Activated CD4-positive, alpha-beta T cell treated with anti-CD3 and anti-CD28 coated beads for 24 hours (primary cell): ENCODE measurements around the gene POU2F2.

Experiments used
- DNase-seq, 2 donors: peaks; one replicate each; pipeline ENCODE4 v3.0.0-alpha.2; 2020; ENCODE audit warnings: low read depth in 2 of 2

The POU2F2 gene

DNA sequence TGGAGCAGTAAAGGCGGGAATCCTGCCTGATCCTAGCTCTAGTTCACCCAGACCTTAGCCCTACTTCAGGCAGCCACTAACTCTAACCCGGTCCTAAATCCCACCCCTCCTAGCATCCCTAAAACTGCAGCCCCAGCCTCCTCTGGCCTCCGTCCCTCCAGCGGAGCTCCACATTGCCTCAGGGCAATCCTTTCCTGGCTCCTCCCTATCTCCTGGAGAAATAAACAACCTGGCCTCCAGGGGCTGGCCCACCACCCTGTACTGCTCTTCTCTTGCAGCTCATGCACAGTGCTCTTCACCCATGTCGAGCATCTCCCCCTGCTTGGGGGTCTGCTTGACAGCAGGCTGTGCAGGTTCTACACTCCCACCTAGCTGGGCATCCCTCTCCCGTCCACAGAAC, 6.7 kb downstream of the POU2F2 start:
- no peak for DNase-seq

DNA sequence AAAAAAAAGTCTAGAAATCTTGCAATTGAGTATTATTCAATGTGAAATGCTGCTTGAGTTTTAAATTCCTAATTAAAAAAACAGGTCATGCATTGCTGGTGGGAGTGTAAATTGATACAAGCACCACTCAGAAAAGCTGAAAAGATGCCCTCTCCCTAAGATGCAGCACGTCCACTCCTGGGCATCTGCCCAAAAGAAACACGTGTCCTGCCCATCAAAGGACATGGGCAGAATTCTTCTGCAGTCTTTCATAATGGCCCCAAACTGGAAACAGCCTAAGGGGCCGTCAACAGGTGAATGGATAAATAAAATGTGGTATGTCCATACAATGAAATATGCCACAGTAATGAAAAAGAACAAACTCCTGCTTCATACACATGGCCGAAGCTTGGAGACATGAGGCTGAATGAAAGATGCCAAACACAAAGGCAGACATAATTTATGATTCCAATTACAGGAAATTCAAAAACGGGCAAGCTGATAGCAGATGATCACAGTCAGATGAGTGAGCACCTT, 7.8 kb downstream of the POU2F2 start:
- no peak for DNase-seq

GRCh38 chr19:42123765-42124164, 8.5 kb downstream of the POU2F2 start:
- DNase-seq = no peak

DNA sequence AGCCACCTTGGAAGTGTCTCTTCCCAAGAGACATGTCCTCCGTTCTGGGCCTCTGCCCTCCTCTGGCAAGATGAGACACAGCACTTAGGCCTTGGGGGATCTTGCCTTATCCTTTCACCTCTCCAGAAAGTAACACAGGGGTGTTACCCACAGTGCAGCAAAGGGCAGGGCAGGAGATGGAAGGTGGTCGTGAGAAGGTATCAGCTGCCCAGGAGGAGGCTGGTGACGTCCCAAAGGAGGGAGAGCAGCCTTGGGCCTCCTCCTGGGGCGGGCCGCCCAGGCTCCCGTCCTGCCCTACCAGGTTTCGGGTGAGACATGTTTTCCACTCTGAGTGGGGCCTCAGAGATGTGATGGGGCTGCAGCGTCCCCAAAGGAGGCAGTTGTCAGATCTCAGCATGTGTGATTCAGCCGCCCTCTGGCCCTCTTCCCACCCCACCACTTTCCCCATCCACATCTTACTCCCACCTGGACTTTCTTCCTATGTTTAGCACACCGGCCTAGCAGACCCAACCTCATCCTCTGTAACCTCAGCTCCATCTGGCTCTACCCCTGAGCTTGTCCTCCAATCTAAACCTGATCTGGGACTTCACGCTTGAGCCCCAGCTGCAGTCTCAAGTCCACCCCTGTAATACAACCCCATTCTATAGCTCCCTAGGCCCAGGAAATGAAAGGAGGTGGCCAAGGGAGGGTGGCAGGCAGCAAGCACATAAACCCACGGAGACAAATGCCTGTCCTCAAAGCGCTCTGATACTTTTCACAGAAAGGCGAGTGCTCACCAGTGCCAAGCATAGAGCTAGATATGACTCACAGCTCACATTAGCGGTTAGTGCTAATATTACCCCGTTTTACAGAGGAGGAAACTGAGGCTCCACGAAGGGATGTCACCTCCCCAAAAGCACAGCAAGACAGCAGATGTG, 9.3 kb downstream of the POU2F2 start:
- DNase-seq = peak; percentile 59 to 71

- peak; percentile 77 to 82 for DNase-seq
Observed at GRCh38 chr19:42121656-42122069, 10.6 kb downstream of the POU2F2 start.

DNA sequence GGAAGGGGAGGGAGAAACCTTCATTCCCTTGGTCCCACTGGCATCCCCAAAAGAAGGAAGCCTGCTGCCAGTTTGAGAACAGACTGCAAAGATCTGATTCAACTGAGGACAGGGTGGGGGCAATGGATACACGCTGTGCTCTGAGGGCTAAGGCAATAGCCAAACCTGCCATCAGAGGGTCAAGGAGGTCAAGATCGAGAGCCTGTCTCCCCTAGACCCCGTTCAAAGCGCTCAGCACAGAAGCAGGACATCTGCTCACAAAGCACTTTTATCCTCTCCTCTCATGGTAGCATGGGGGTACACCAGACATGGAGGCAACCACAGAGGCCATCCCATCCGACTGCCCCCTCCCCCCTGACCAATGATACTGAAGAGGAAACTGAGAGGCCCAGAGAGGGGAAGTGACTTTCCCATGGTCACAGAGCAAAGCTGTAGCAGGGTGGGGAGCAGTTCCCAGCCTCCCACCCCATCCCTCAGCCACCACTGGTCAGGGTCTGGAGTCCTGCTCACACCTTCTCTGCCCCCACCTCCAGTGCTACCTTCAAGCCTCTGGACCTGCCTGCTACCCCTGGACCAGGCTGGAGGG, 11.1 kb downstream of the POU2F2 start:
- DNase-seq = no peak

GRCh38 chr19:42120276-42120980, 11.8 kb downstream of the POU2F2 start:
- DNase-seq = no peak

DNA sequence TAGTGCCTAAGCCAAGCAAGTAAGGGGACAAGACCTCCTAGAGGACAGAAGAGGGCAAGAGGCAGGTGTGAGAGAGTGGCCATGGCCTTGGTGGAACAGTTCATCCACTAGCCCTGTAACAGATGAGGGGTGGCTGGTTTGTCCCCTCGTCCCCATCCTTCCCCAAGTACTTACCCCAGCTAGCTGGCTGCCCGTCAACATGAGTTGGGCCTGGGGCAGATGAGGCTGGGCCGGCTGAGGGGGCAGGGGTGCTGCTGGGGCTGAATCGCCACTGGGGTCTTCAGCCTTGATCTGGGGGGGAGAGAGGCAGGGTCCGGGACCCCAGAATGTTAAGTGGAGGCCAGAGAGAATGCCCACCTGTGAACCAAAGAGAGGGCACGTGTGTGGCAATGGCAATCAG, 15.2 kb downstream of the POU2F2 start:
- no peak for DNase-seq

- DNase-seq = no peak
Observed at GRCh38 chr19:42116308-42117075, 15.8 kb downstream of the POU2F2 start.

DNA sequence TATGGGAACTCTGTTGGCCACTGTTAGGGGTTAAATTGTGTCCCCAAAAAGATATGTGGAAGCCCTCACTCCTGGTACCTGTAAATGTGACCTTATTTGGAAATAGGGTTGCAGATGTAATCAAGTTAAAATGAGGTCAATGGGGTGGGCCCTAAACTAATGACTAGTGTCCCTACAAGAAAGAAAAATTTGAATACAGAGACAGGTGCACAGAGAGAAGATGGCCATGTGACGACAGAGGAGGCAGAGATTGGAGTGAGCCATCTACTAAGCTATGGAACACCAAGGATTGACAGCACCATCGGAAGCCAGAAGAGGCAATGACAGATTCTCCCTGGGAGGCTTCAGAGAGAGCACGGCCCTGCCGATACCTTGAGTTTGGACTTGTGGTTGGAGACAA, 16.5 kb downstream of the POU2F2 start:
- DNase-seq = no peak

DNA sequence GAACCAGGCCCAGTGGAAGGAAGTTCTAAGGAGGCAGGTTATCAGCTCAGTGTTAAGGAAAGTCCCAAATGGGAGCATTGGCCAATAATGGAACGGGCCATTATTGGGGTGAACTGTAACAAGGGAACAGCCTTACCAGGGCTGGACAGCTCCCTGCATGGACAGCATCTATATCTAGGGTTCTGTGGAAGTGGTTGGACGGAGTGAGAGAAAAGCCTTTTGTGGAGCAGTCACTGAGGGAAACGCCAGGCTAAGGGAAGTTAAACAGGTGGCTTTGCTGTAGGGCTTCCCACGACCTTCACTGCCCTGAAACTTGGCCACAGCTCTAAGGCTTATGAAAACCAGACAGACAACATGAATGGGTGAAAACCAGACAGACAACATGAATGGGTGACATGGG, 17.0 kb downstream of the POU2F2 start:
- no peak for DNase-seq

DNA sequence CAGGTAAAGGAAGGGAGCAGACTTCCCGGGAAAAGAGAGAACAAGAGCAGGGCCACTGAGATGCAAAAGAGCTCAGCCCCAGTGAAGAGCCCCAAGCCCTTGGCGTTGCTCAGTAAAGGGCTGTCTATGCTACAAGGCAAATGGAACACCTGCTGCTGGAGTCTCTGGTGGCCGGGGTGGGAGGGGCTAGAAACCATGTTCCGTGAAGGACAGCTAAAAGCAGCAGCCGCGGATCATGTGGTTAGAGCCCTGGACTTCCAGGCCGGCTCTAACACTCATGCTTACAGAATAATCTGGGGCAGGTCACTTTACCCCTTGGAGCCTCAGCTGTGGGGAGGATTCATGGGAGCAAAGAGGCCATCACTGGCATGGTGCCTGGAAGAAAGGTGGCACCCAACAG, 17.8 kb downstream of the POU2F2 start:
- DNase-seq = no peak

DNA sequence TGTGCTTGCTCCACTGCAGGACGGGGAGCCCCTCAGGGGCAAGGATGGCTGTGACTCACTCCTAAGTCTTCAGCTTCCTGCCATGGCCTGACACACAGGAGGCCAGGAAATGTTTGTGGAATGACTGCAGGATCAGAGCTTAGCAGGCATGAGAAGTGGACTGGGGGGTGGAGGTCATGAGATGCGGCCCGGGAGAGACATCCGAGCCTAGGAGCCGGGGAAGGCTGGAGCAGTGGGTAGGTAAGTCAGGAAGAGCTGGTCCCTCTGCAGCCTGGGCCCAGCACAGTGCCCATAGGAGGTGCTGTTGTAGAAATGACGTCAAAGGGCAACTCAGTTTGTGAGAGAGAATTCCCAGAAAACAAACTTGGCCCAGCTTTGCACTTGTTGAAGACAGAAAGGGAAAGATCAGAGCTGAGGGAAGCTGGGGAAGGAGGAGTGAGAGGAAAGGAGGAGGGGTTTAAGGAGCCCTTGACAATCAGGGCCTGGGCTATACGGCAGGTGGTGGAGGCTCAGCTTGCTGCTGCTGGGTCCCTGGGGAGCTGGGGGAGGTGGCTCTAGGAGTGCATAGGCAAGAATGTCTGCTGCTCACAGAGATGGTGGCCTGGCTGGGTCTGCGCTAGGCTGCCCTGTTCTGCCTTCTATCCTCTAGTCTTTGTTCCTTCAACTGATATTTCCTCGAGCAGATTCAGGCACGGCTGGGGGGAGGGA, 18.5 kb downstream of the POU2F2 start:
- DNase-seq = no peak

GRCh38 chr19:42111811-42112210, 20.4 kb downstream of the POU2F2 start:
- DNase-seq = no peak

- DNase-seq = no peak
Observed at GRCh38 chr19:42111384-42111783, 20.9 kb downstream of the POU2F2 start.

- no peak for DNase-seq
Observed at GRCh38 chr19:42110658-42111057, 21.6 kb downstream of the POU2F2 start.

GRCh38 chr19:42109896-42110295, 22.4 kb downstream of the POU2F2 start:
- DNase-seq = no peak

GRCh38 chr19:42108527-42109389, 23.5 kb downstream of the POU2F2 start:
- peak; percentile 86 to 87 for DNase-seq

DNA sequence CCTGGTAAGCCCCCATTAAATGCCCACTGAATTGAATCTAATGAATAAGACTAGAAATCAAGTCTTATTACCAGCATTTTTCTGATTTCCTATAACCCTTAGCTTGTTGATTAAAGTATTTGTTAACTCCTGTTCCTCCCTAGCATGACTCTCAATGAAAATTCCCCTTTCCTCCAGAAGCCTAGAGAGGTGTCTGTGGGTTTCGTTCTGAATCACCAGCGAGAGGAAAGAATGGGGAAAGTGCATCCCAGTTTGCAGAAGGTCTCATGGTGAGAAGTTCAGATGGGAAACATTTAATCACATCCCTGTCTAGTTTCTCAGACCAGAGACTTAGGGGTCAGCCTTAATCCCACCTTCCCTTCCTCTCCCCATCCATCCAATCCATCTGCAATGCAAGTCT, 26.9 kb downstream of the POU2F2 start:
- no peak for DNase-seq

GRCh38 chr19:42102877-42103276, 29.4 kb downstream of the POU2F2 start:
- no peak for DNase-seq
